CD4-positive, alpha-beta T cell (primary cell): ENCODE measurements around the gene CEP95. TPM values are rescaled to one million over a fixed set of nuclear protein-coding genes. Genes with fewer than 3 reads are reported as not detected.

Source experiments
- ATAC-seq: fragments of 200-7000 bp; cut with Tn5 transposase; one replicate; pipeline ENCODE4 v1.10.0; 2022; ENCODE audit warnings: mild to moderate bottlenecking; ENCODE audit not compliant: poor library complexity
- CTCF ChIA-PET: fragments of 350-600 bp; sonication (Branson Sonifier 250); formaldehyde crosslinking; loops from one replicate; lab custom pipeline; 2021; ENCODE audit warnings: antibody characterized with exemption, inconsistent platforms; lab: Charles Lee
- POLR2A ChIA-PET: fragments of 350-600 bp; sonication (Branson Sonifier 250); formaldehyde crosslinking; loops from one replicate; lab custom pipeline; 2021; ENCODE audit warnings: antibody characterized with exemption, inconsistent platforms; lab: Charles Lee
- DNase-seq, 14 experiments: peaks; one replicate each; pipeline ENCODE4 v3.0.0-alpha.2; 2013 to 2020; ENCODE audit warnings: mixed read lengths in 2 of 14
- H3K27ac ChIP-seq, 2 donors: one replicate each; pipeline versions ENCODE4 v1.5.1 to v1.7.0; 2013; ENCODE audit warnings: low read length in 2 of 2, low read depth in 1 of 2, mild to moderate bottlenecking in 1 of 2
- H3K27me3 ChIP-seq, 2 experiments: 1 replicate in 1 of 2; 2 replicates in 1 of 2; pipeline versions ENCODE4 v1.6.1 to v1.7.0; 2013; ENCODE audit warnings: low read length in 2 of 2, control low read depth in 1 of 2, mild to moderate bottlenecking in 1 of 2, moderate library complexity in 1 of 2; ENCODE audit not compliant: insufficient read depth in 2 of 2, control insufficient read depth in 1 of 2
- H3K36me3 ChIP-seq: one replicate; pipeline ENCODE4 v1.6.1; 2013; ENCODE audit warnings: low read length, control low read depth; ENCODE audit not compliant: insufficient read depth
- H3K4me1 ChIP-seq: one replicate; pipeline ENCODE4 v1.6.1; 2013; ENCODE audit warnings: low read length, control low read depth; ENCODE audit not compliant: insufficient read depth
- H3K4me3 ChIP-seq: one replicate; pipeline ENCODE4 v1.5.1; 2013; ENCODE audit warnings: mild to moderate bottlenecking, low read length, moderate library complexity
- H3K9me3 ChIP-seq, 2 experiments: 1 replicate in 1 of 2; 2 replicates in 1 of 2; pipeline versions ENCODE4 v1.6.1 to v1.7.0; 2013; ENCODE audit warnings: low read length in 2 of 2, mild to moderate bottlenecking in 2 of 2, control low read depth in 1 of 2, moderate library complexity in 1 of 2; ENCODE audit not compliant: control insufficient read depth in 1 of 2, insufficient read depth in 1 of 2
- H3K27ac Mint-ChIP-seq: one replicate; pipeline ENCODE4 v1.8.0; 2020; ENCODE audit warnings: mixed read lengths
- H3K27me3 Mint-ChIP-seq: one replicate; pipeline ENCODE4 v1.8.0; 2021; ENCODE audit warnings: mixed read lengths
- H3K36me3 Mint-ChIP-seq: one replicate; pipeline ENCODE4 v1.8.0; 2021; ENCODE audit warnings: low read depth, mixed read lengths
- H3K4me1 Mint-ChIP-seq: one replicate; pipeline ENCODE4 v1.8.0; 2021; ENCODE audit warnings: low read depth, mixed read lengths
- H3K4me3 Mint-ChIP-seq: one replicate; pipeline ENCODE4 v1.8.0; 2020; ENCODE audit warnings: mild to moderate bottlenecking, mixed read lengths
- H3K9me3 Mint-ChIP-seq: one replicate; pipeline ENCODE4 v1.8.0; 2020; ENCODE audit warnings: mixed read lengths
- CTCF ChIP-seq: fragments of 200-600 bp; IDR thresholded peaks from one replicate; pipeline ENCODE4 v1.8.0; 2022; ENCODE audit warnings: antibody characterized with exemption, mild to moderate bottlenecking
- intact Hi-C, 2 experiments: fragments of 100-400 bp; cut with DNase I in 1 of 2; cut with micrococcal nuclease in 1 of 2; formaldehyde crosslinking; loops; one replicate each; pipeline versions ENCODE4 v1.15.1 to v1.9.0; 2023 to 2025; cut with DNase I, micrococcal nuclease
- total RNA-seq, 174 experiments: library from RNA in 2 of 174; stranded (reverse) in 2 of 174; gene quantifications; one replicate each; pipeline ENCODE4 v1.2.3 and lab custom pipeline; 2021 to 2026

The CEP95 gene
- total RNA-seq, 2 experiments from 2014 or later = 256 to 269 TPM

GRCh38 chr17:64554028-64554637 lies 47.4 kb downstream of the CEP95 start:
- ATAC-seq = no peak
- H3K36me3 Mint-ChIP-seq = peaks cover 79% of the 10 kb centered on the region
- POLR2A ChIA-PET = interaction anchor here (0.6 to 1.6 kb wide), 2 partner anchors 47 to 205 kb away, joined by 3 to 4 read pairs; partner anchors contain the start of gene CEP95

DNA sequence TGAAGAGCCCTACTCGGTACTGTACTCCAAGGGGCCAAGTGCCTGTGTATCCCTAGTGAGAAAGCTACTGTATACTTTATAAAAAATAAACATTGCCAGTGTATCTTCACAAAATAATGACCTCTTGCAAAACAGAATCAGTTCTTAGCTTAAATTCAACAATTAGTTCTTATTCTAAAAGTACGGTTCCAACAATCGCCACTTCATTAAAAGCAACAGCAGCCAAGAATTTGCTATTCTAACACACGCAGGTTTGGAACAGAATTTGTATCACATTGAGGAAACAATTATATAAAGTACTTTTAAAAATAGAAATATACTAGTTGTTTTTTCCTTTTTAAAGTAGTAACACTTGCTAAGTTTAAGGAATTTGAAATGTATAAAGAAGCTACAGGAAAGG lies 48.5 kb downstream of the CEP95 start:
- H3K9me3 ChIP-seq = no peaks in the 10 kb centered on the region
- Mint-ChIP-seq H3K27ac (no peak overlapping the region), H3K9me3 (no peaks in the 10 kb centered on the region), H3K4me1 (no peaks in the 10 kb centered on the region), H3K4me3 (no peak overlapping the region), H3K36me3 (peaks cover 69% of the 10 kb centered on the region), H3K27me3 (no peaks in the 10 kb centered on the region)
- no peak overlapping the region for H3K4me3 ChIP-seq
- no peak for TF ChIP-seq CTCF
- POLR2A ChIA-PET = interaction anchor here (0.6 to 1.7 kb wide), 4 partner anchors 26 to 135 kb away, joined by 3 to 5 read pairs (median 4); partner anchors contain the start of genes CEP95 and DDX5
- DNase-seq (no peak), ATAC-seq (no peak)
- H3K4me1 ChIP-seq = no peaks in the 10 kb centered on the region
- H3K36me3 ChIP-seq = peaks cover 48% of the 10 kb centered on the region
- CTCF ChIA-PET = interaction anchor here (1.1 kb wide), 1 partner anchor 94 kb away, joined by 3 read pairs; no protein-coding TSS in a partner anchor
- H3K27ac ChIP-seq = no peak overlapping the region
- intact Hi-C loops = no loop called here
- H3K27me3 ChIP-seq = no peaks in the 10 kb centered on the region

More at GRCh38 chr17:64554028-64554637, 47.4 kb downstream of the CEP95 start:
- CTCF ChIA-PET = interaction anchor here (1.1 kb wide), 1 partner anchor 95 kb away, joined by 3 read pairs; no protein-coding TSS in a partner anchor
- DNase-seq = no peak
- Mint-ChIP-seq H3K4me3 (no peak overlapping the region), H3K27ac (no peak overlapping the region), H3K4me1 (no peaks in the 10 kb centered on the region), H3K27me3 (no peaks in the 10 kb centered on the region), H3K9me3 (no peaks in the 10 kb centered on the region)
- no peaks in the 10 kb centered on the region for H3K27me3 ChIP-seq
- no peak overlapping the region for H3K4me3 ChIP-seq
- intact Hi-C loops = no loop called here
- no peaks in the 10 kb centered on the region for H3K4me1 ChIP-seq
- no peak for TF ChIP-seq CTCF
- no peaks in the 10 kb centered on the region for H3K9me3 ChIP-seq
- H3K27ac ChIP-seq = no peak overlapping the region
- peaks cover 50% of the 10 kb centered on the region for H3K36me3 ChIP-seq

DNA sequence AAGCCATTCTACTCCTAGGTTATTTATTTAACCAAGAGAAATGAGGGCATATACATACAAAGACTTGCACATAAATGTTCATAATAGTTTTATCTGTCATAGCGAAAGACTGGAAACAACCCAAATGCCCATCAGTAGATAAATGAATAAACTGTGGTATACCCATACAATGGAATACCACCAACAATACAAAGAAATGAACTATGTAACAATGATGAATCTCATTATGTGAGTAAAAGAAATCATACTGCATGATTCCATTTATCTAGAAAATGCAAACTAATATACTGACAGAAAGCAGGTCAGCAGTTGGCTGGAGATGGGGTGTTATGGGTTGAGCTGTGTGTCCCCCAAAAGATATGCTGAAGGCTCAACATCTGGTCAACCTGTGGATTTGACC lies 57.3 kb downstream of the CEP95 start:
- no peak overlapping the region for H3K4me3 Mint-ChIP-seq
- no peaks in the 10 kb centered on the region for H3K4me1 ChIP-seq
- no peaks in the 10 kb centered on the region for H3K27me3 ChIP-seq
- ATAC-seq = no peak
- no peak overlapping the region for H3K27ac ChIP-seq
- ChIA-PET CTCF (interaction anchor here (0.6 kb wide), 1 partner anchor 153 kb away, joined by 4 read pairs; no protein-coding TSS in a partner anchor), POLR2A (no interaction called here)
- H3K27ac Mint-ChIP-seq = peak overlapping the region; percentile 23
- peaks cover 50% of the 10 kb centered on the region for H3K36me3 Mint-ChIP-seq
- no peaks in the 10 kb centered on the region for H3K9me3 Mint-ChIP-seq
- H3K9me3 ChIP-seq = no peaks in the 10 kb centered on the region
- no peak for TF ChIP-seq CTCF
- no peaks in the 10 kb centered on the region for H3K27me3 Mint-ChIP-seq
- H3K4me1 Mint-ChIP-seq = no peaks in the 10 kb centered on the region
- DNase-seq = no peak
- peaks cover 47% of the 10 kb centered on the region for H3K36me3 ChIP-seq
- intact Hi-C loops = loop anchor here in 1 of 2 experiments (5.0 kb wide), 1 partner anchor 37 kb away; no protein-coding TSS in a partner anchor
- no peak overlapping the region for H3K4me3 ChIP-seq
